GM13977 (cell line): ENCODE measurements around the gene ACAD11.

Source experiments
- DNase-seq: peaks from one replicate; pipeline ENCODE4 v3.0.0; 2012; ENCODE audit warnings: low spot score
- CTCF ChIP-seq: IDR thresholded peaks from 2 replicates; pipeline ENCODE4 v1.5.1; 2012; ENCODE audit warnings: mild to moderate bottlenecking, control low read depth; ENCODE audit not compliant: insufficient read depth; ENCODE audit errors: extremely low read depth, missing control alignments
- in situ Hi-C: fragments of 300-500 bp; cut with MboI; formaldehyde crosslinking; loops from one replicate; pipeline ENCODE4 v1.12.0; 2022; ENCODE audit warnings: low sequenced_read_pairs, low pct_unique_long_range_greater_than_20kb, mixed read lengths, inconsistent platforms; ENCODE audit not compliant: unreplicated experiment

Gene ACAD11

GRCh38 chr3:132549890-132550578 lies 109.6 kb downstream of the ACAD11 start:
- DNase-seq: peak; percentile 17
- TF ChIP-seq CTCF: no peak
- in situ Hi-C loops: no loop called here

GRCh38 chr3:132549169-132549568 lies 110.4 kb downstream of the ACAD11 start:
- in situ Hi-C loops: no loop called here
- no peak for TF ChIP-seq CTCF

GRCh38 chr3:132545471-132545870 lies 114.1 kb downstream of the ACAD11 start:
- in situ Hi-C loops: no loop called here
- no peak for TF ChIP-seq CTCF
- DNase-seq: no peak

More at GRCh38 chr3:132549169-132549568, 110.4 kb downstream of the ACAD11 start:
- DNase-seq: no peak

- no peak for DNase-seq
- TF ChIP-seq CTCF: no peak
- in situ Hi-C loops: no loop called here
These were observed 115.5 kb downstream of the ACAD11 start for GRCh38 chr3:132544130-132544529.

GRCh38 chr3:132543011-132543739 lies 116.4 kb downstream of the ACAD11 start:
- no peak for DNase-seq
- no peak for TF ChIP-seq CTCF
- in situ Hi-C loops: no loop called here

- TF ChIP-seq CTCF: no peak
- no peak for DNase-seq
These were observed 117.0 kb downstream of the ACAD11 start for GRCh38 chr3:132542577-132542976.

More at GRCh38 chr3:132542577-132542976, 117.0 kb downstream of the ACAD11 start:
- in situ Hi-C loops: no loop called here
